ENCODE data around the gene SCAF8. TPM values are rescaled to one million over a fixed set of nuclear protein-coding genes. Genes with fewer than 3 reads are reported as not detected.

The SCAF8 gene
- 10 to 100 TPM; 26.0 to 79.1 (median 37.2) TPM for total RNA-seq

- Histone ChIP-seq H3K4me1 (peaks cover 33 to 44% (median 39%) of the 10 kb centered on the region in 4 donors), H3K27me3 (no peaks in the 10 kb centered on the region)
- ATAC-seq (ENCODE audit: low FRiP score in 2 of 2), result peak; percentile 94 to 96
These were observed at the start of gene SCAF8 for GRCh38 chr6:154733183-154733625. TSS of gene SCAF8 (plus strand) at chr6:154733416. CDS start at chr6:154733901, 485 bp downstream.

GRCh38 chr6:154683756-154684523 is 49.3 kb upstream of the SCAF8 start:
- Histone ChIP-seq H3K27me3 (no peaks in the 10 kb centered on the region), H3K9me3 (no peaks in the 10 kb centered on the region), H3K27ac (no peak overlapping the region), H3K4me1 (no peaks in the 10 kb centered on the region), H3K36me3 (no peaks in the 10 kb centered on the region), H3K4me3 (no peak overlapping the region)
- no peak for DNase-seq
- peak in 1 of 2 donors; percentile 45 for ATAC-seq (ENCODE audit: low FRiP score in 2 of 2)
- no peak for TF ChIP-seq POLR2AphosphoS5 (IDR thresholded peaks at IDR 0.05)
- 37 to 41% methylated on average over 4 of the region's 4 CpGs for WGBS, 2 donors

More at GRCh38 chr6:154733183-154733625, at the start of gene SCAF8:
- Histone ChIP-seq H3K9me3 (no peaks in the 10 kb centered on the region), H3K36me3 (peaks cover 0 to 5% (median 0%) of the 10 kb centered on the region in 4 donors), H3K27ac (peak within 1 kb of the TSS; percentile 99 to 100 (median 100)), H3K4me3 (peak within 1 kb of the TSS; percentile 59 to 98 (median 75))
- TF ChIP-seq CTCF (IDR thresholded peaks at IDR 0.05), result peak; percentile 91 to 98 (median 96)
- TF ChIP-seq EP300 (IDR thresholded peaks at IDR 0.05), result no peak
- TF ChIP-seq POLR2AphosphoS5 (IDR thresholded peaks at IDR 0.05), result peak; percentile 71 to 82
- peak in 2 of 4 donors; percentile 59 to 64 for TF ChIP-seq POLR2A (IDR thresholded peaks at IDR 0.05)
- DNase-seq, result peak; percentile 89 to 98
- WGBS, 2 donors, result 0 to 3% methylated on average over 14 to 35 of the region's 61 CpGs

DNA sequence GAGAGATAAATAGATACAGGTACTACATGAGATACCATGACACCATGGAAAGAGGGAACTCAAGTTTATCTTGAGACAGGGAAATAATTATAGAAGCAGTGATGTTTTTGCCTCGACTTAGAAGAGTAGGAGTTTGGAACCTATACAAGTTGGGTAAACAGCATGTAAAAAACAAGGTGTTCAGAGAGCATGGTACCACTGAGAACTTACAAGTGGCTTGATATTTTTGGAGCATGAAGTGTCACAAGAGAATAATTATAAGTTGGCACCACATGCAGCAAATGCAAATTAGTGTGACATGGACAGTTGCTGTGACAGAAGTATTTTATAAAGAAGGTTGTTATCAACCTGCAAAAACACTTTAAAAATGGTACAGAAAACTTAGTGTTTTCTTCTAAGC is 47.1 kb upstream of the SCAF8 start:
- TF ChIP-seq POLR2AphosphoS5 (IDR thresholded peaks at IDR 0.05), result no peak
- TF ChIP-seq POLR2A (IDR thresholded peaks at IDR 0.05), result no peak
- no peak for TF ChIP-seq CTCF (IDR thresholded peaks at IDR 0.05)
- TF ChIP-seq EP300 (IDR thresholded peaks at IDR 0.05), result no peak
- no peaks in the 10 kb centered on the region for H3K4me1 ChIP-seq
- H3K36me3 ChIP-seq, result no peaks in the 10 kb centered on the region
- H3K27me3 ChIP-seq, result no peaks in the 10 kb centered on the region
- no peak overlapping the region for H3K4me3 ChIP-seq
- WGBS, 2 donors, result 68 to 80% methylated on average over 1 of the region's 1 CpG
- ATAC-seq (ENCODE audit: low FRiP score in 2 of 2) (no peak), DNase-seq (no peak)
- no peak overlapping the region for H3K27ac ChIP-seq
- H3K9me3 ChIP-seq, result no peaks in the 10 kb centered on the region

GRCh38 chr6:154689493-154690255 is 43.5 kb upstream of the SCAF8 start:
- Histone ChIP-seq H3K27ac (no peak overlapping the region), H3K4me3 (no peak overlapping the region), H3K27me3 (no peaks in the 10 kb centered on the region), H3K4me1 (no peaks in the 10 kb centered on the region), H3K36me3 (no peaks in the 10 kb centered on the region), H3K9me3 (no peaks in the 10 kb centered on the region)
- DNase-seq, result no peak
- no peak for ATAC-seq (ENCODE audit: low FRiP score in 2 of 2)
- TF ChIP-seq POLR2A (IDR thresholded peaks at IDR 0.05), result no peak
- WGBS, 2 donors, result 85 to 86% methylated on average over 5 of the region's 5 CpGs

DNA sequence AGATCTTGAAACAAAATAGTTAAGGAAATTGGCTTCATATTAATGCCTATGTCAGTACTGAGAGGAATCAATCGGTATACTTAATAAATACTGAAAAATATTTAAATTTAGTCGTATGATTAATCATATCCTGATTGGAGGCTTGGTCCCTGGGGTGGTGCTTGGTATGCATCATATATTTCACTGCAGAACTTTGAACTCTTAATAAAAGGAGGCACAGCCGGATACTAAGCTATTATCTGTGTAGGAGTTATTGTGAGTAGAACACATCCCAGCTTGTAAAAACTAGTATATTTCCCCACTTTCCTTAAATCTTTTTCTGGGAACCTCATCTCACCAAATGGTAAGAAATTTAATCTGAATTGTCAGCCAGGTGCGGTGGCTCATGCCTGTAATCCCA is 42.4 kb upstream of the SCAF8 start:
- no peaks in the 10 kb centered on the region for H3K4me1 ChIP-seq
- no peaks in the 10 kb centered on the region for H3K36me3 ChIP-seq
- ATAC-seq (ENCODE audit: low FRiP score in 2 of 2) (no peak), DNase-seq (no peak)
- no peaks in the 10 kb centered on the region for H3K27me3 ChIP-seq
- no peak overlapping the region for H3K27ac ChIP-seq
- no peaks in the 10 kb centered on the region for H3K9me3 ChIP-seq
- 90 to 96% methylated on average over 4 of the region's 4 CpGs for WGBS, 2 donors
- H3K4me3 ChIP-seq, result no peak overlapping the region
- TF ChIP-seq EP300 (IDR thresholded peaks at IDR 0.05), result no peak
- TF ChIP-seq POLR2AphosphoS5 (IDR thresholded peaks at IDR 0.05), result no peak
- no peak for TF ChIP-seq POLR2A (IDR thresholded peaks at IDR 0.05)
- no peak for TF ChIP-seq CTCF (IDR thresholded peaks at IDR 0.05)

All from upper lobe of left lung (tissue), 6 donors.